Activated CD8-positive, alpha-beta memory T cell treated with anti-CD3 and anti-CD28 coated beads, Interleukin-2, amount 50 U/mL, for 1 hour (primary cell): ENCODE measurements around the gene TSPAN10.

ENCODE experiments used
- DNase-seq: peaks from one replicate; pipeline ENCODE4 v3.0.0-alpha.2; 2020; ENCODE audit errors: extremely low read depth

The TSPAN10 gene

DNA sequence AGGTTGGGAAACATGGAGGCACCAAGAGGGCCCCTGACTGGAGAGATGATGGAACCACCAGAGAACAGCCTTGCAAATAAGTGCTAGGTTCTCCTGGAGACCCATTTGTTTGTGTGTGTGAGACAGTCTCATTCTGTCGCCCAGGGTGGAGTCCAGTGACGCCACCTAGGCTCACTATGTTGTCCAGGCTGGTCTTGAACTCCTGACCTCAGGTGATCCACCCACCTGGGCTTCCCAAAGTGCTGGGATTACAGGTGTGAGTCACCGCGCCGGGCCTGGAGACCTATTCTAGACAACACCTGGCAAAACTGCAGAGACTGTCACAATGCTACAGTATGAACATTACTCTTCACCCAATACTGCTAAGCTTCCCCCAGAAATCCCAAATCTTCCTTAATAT is 1.6 kb upstream of the TSPAN10 start:
- DNase-seq: no peak

DNA sequence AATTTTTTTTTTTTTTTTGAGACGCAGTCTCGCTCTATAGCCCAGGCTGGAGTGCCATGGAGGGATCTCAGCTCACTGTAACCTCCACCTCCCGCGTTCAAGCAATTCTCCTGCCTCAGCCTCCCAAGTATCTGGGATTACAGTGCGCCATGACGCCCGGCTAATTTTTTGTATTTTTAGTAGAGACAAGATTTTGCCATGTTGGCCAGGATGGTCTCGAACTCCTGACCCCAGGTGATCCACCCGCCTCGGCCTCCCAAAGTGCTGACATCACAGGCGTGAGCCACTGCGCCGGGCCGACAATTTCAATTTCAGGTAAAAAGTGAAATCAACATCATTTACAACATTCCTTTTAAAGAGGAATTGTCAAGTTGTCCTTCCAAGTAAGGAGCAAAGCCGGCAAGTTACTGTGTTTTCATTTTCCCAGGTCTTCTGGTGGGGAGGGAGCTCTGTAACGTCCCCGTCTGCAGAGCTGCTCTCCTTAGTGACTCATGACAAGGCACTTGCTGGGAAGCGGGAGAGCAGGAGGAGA is 957 bp upstream of the TSPAN10 start:
- no peak for DNase-seq

DNA sequence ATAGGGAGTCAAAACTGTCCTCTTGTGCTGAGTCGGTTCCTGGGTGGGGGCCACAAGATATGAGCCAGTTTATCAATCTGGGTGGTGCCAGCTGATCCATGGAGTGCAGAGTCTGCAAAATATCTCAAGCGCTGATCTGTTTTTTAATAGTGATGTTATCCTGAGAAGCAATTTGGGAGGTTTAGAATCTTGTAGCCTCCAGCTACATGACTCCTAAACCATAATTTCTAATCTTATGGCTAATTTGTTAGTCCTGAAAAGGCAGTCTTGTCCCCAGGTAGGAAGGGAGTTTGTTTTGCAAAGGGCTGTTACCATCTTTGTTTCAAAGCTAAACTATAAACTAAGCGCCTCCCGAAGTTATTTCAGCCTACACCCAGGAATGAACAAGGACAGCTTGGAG is 1.7 kb downstream of the TSPAN10 start:
- no peak for DNase-seq

DNA sequence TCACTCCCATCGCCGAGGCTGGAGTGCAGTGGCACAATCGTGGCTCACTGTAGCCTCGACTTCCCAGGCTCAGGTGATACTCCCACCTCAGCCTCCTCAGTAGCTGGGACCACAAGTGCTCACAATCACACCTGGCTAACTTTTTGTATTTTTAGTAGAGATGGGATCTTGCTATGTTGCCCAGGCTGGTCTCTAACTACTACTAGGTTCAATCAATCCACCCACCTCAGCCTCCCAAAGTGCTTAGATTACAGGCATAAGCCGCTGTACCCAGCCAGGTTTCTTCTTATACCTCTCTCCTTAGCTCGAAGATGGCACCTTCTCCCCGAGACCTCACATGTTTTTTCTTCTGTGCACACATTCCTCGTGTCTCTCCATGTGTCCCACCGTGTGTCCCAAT is 3.0 kb downstream of the TSPAN10 start:
- no peak for DNase-seq

DNA sequence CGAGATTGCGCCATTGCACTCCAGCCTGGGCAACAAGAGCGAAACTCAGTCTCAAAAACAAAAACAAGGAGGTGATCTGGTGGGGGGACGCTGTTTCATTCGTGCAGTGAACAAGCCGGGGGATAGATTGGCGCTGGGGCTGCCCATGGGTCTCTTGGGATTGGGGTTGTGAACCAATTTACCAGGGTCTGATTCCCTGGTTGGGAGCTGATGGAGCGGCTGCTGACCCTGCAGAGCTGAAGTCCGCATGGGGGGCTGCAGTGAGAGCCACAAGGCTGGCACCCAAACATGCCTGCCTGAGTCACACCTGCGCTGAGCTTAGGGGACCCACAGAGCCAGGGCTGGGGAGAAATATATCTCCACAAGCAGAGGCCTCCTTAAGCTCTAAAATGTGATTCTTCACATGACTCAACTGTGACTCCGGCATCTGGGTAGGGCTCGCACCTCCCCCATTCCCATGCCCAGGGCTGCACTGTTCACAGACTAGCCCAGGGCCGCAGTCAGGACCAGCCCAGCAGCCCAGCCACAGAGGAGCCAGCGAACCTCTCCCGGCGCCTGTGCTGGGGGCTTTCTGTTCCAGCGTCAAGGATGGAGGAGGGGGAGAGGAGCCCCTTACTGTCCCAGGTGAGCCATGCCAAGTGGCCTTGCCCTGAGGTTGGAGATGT is 5.0 kb downstream of the TSPAN10 start:
- DNase-seq: no peak

DNA sequence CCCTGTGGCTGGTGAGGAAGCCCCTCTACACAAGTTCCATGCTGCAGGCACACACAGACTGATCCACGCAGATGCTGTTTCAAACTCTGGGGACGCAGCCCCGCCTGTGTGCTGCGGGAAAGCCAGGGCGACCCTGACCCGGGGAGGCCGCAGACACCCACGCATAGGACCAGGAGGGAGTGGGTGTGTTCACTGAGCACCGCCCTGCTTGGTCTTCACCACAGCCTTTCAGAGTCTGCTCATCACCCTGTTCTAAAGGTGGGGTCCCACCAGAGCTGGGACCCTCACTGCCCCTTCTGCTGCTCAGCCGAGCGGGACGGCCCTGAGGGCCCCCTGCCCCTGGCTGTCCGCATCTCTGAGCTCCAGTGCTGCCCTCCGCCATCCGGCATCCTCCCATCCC is 7.5 kb downstream of the TSPAN10 start:
- DNase-seq: no peak

DNA sequence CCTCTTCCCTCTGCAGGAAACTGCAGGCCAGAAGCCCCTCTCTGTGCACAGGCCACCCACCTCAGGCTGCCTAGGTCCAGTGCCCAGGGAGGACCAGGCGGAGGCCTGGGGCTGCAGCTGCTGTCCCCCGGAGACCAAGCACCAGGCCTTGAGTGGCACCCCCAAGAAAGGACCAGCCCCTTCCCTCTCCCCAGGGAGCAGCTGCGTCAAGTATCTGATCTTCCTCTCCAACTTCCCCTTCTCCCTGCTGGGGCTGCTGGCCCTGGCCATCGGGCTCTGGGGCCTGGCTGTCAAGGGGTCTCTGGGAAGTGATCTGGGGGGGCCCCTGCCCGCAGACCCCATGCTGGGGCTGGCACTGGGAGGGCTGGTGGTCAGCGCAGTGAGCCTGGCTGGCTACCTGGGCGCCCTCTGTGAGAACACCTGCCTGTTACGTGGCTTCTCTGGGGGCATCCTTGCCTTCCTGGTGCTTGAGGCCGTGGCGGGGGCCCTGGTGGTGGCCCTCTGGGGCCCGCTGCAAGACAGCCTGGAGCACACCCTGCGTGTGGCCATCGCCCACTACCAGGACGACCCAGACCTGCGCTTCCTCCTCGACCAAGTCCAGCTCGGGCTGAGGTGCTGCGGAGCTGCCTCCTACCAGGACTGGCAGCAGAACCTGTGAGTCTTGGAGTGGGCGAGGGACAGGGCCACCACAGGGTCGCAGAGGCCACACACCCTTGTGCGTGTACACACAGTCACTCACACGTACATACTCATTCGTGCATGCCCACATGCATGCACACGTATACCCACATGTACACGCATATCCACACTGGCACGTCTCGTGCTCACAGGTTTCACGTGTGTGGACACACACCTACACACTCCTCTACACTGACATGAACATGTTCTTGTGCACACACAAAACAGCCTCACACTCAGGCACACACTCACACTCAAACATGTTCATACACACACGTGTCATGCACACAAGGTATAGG is 8.3 kb downstream of the TSPAN10 start:
- DNase-seq: no peak

DNA sequence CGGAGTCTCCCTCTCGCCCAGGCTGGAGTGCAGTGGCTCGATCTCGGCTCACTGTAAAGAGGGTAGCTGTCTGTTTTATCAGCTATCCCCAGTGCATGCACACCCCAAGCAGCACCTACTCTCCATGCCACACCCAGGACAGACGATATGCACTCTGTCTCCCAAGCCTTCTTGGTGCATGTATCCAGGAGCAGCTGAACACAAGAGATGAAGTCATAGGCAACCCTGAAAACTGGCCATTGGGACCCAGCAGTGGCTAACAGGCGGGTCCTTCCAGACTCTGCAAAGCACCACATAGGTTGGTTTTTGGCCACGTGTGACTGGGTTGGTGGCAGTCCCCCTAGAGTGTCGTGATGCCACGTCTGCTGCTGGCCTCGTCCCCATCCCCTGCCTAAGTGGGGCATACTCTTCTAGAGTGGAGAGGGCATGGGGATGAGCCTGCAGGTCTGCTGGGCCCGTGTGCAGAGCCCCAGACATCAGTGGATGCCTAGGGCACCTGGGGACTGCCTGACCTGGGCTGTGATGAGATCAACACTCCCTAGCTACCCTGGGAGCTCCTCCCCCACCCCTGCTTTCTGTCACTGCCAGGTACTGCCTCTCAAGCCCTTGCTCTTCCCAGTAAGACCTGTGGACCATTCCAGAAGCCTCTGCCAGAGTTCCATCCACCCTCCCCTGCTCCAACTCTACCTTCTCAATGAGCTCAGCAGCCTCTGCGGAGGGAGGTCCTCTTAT is 10.0 kb downstream of the TSPAN10 start:
- DNase-seq: no peak

DNA sequence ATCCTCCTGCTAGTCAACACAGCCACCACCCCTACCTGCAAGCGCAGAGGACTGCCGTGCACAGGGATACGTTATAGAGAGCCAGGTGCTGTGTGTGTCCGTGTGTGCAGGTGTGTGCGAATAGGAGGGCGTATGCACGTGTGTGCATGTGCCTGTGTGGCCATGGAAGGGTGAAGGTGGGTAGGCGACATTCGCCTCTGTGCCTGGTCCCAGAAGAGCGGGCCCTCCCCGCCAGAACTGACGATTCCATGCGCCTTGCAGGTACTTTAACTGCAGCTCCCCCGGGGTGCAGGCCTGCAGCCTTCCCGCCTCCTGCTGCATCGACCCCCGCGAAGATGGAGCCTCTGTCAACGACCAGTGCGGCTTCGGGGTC is 10.6 kb downstream of the TSPAN10 start:
- DNase-seq: no peak

DNA sequence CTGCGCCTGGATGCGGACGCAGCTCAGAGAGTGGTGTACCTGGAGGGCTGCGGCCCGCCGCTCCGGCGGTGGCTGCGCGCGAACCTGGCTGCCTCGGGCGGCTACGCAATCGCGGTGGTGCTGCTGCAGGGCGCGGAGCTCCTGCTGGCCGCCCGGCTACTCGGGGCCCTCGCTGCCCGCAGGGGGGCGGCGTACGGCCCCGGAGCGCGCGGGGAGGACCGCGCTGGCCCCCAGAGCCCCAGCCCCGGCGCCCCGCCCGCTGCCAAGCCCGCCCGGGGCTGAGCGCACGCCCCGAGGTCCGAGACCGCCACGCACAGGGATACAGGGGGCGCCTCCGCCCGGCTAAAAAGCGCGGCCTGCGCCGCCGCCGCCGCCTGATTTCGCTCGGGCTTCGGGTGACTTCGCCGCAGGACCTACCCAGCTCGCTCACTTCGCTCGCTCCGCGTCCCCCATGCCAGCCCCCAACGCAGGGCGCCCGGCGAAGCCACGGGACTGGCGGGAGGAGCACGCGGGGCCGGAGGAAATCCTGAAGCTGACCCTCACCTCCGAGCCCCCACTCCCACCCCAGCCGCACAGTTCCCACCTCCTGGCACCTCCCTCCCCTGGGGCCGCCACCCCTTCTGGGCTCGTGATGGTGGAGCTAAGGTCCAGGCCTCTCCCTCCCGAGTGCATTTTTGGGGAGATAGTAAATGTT is 11.2 kb downstream of the TSPAN10 start:
- DNase-seq: no peak

DNA sequence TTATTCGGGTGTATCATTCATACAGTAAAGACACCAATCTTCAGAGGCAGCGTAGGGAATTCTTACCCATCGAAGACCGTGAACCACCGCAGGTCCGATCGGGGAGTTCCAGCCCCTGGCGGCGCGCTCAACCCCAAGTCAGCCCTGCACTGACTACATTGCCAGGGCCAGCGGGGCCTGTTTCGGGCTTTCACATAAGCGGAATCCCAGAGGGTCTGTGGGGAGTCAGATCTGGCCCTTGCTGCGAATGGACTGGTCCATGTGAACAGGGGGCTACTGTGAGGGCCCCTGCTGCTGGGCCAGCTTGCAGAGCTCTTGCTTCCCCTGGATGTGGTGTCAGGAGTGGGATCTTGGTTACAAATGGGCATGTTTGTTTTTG is 11.7 kb downstream of the TSPAN10 start:
- DNase-seq: no peak

DNA sequence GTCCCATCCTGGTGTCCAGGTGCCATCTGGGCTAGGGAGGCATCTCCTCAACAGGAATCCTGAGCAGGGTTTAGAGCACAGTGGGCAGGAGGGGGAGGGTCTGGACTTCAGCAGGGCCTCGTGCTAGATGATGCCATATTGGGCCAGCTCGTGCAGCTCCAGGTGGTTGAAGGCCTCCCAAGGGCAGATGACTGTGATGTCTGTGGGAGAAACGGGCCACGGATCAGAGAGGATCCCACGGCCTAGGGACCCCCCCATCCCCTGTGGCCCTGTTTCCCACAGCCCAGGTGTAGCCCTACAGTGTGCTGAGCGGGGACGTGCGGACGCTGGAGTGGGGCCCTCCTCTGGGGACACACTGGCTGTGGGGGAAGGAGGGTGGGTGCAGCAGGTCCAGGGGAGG is 14.0 kb downstream of the TSPAN10 start:
- no peak for DNase-seq

DNA sequence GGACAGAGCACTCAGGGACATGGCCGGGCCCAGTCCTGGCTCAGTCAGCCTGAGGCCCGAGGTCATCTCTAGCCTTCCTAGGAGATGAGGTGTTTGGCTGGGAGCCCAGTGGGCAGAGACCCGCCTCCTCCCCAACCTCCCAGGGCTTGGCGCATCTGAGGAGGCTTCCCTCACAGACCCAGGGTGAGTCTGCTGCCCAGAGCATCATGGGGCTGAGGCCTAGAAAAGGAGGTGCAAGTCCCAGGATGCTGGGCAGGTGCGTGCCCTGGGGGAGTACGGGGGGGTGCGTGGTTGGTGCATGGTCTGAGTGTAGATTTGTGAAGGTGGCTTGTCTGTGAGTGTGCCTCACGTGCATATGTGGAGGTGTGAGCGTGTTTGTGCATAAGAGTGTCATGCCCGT is 14.7 kb downstream of the TSPAN10 start:
- DNase-seq: no peak

DNA sequence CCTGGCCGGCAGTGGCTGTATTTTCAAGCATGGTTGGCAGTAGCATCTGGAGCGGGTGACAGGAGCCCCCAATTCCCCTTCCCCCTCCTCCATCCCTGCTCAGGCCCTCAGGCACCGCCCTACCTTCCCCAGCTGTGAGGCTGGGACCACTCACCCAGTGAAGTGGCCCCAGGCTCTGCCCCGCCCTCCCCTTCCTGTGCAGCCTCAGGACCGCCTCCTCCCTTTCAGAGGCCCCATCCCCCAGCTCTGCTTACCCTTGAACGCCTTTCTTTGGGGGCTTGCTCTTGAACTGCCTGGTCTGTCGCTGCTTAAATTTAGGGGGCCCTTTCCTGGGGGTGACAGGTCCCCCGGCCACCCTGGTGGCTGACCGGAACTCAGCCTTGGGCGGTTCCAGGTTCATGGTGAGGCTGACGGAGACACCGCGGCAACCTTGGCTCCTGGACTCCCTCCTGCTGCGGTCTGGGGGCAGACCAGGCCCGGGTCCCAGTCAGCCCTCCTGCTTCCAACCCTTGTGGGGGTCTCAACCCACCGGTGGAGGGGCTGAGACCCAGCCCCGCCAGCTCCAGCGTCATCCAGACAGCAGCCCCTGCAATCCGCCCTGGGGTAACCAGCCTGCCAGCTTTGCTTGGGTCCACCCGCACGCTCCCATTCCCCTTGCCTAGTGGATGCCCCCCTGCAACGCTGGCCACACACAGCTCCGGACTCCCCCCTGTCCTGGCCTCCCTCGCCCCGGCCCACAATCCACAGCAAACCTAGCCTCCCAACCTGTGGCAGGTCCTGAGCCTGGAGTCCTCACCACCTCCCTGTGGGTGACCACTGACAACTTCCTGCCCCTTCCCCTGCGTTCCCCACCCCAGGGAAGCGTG is 16.1 kb downstream of the TSPAN10 start:
- DNase-seq: no peak

DNA sequence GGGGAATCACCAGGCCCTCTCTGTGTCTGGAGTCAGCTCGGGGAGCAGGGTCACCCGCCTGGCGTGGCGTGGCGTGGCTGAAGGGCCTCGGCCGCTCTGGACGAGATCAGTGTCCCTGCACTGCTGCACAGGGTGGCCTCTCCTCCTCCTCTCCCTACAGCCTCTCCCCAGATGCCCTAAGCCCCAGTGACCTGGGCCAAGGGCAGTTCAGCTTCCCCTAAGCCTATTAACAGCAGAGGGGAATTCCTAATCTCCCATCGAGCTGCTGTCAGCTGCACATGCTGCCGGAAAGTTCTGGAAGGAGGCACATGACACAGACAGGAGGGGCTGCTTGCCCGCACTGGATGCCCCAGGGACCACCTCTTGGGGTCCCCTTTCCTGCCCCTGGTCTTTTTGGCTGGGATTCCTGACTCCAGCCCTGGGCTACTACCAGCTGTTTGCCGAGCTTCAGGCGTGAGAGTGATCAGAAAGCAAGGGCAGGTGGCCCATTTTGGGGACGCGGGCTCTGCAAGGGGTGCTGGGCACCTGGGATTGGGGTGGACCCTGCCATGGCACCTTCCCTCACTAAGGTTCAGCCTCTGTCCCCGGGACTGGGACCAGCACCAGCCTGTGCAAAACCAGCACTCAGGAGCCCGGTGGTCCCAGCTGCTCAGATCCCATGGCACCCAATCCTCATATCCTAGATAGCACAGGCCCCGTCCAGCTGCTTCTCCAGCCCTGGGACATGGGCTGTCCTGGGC is 18.6 kb downstream of the TSPAN10 start:
- no peak for DNase-seq

DNA sequence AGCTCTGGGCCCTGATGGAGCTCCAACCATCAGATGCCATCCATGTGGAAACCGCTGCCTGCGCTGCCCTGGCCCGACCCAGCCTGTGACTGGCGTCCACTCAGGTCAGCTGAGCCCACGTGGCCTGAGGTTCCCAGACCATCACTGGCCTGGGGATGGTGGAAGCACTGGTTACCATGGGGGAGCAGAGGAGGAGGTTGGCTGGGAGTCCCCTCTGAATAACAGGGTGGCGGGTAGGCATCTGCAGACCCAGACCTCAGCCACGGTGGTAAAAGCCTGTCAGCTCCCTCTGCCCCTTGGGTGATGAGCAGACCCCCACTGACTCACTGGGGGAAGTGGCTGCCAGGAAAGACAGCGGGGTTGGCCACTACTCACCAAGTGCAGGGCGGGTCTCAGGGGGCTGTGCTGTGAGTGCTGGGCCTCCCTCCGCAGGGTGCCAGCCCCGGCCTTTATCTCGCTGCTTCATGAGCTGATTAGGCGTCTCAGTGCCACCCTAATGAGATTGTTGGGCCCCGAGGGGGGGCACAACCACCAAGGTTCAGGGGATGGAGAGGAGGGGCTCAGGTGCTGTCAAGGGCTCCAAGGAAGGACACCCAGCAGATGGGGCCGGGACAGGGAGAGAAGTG is 19.2 kb downstream of the TSPAN10 start, which contains the start of gene PDE6G:
PDE6G (minus strand) TSS at position 425 of the 626 bp plus-strand sequence. CDS start 3,237 bp downstream, outside the sequence.
- no peak for DNase-seq

DNA sequence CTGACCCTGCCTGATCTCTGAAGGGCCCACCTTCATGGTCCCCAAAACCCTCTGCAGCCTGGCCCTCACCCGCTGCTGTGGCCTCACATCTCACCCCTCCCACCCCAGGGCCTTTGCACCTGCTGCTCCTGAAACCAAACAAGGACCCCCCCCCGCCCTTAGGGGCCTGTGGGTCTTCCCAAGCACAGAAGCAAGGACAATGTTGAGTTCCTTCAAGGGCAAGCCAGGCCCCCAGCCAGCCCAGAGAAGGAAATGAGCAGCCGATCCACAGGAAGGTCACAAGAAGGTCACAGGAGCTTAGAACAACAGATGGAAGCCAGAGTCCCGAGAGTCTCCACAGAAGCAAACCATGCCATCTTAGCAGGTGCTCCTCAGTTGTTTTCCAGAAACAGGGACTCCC is 19.8 kb downstream of the TSPAN10 start:
- no peak for DNase-seq

DNA sequence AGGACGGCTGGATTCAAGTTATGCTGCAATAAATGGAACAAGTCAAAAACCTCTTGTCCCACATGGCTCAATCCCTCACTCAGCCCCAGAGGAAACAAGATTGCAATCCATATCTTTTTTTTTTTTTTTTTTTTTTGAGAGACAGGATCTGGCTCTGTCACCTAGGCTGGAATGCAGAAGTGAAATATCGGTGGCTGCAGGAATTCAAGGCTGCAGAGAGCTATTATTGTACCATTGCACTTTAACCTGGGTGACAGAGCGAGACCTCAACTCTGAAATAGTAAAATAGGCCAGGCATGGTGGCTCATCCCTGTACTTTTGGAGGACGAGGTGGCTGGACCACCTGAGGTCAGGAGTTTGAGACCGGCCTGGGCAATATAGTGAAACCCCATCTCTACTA is 22.0 kb downstream of the TSPAN10 start:
- DNase-seq: no peak

DNA sequence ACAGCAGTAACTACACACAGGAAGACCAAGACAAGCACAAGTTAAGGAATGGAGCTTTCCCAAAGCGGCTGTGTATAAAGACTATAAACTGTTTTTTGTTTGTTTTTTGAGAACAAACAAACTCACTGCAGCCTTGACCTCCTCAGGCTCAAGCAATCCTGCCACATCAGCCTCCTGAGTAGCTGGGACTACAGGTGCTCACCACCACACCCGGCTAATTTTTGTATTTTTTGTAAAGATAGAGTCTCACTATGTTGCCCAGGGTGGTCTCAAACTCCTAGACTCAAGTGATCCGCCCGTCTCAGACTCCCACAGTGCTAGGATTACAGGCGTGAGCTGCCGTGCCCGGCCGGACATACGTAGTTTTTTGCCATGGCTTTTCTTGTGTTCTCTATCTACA is 23.4 kb downstream of the TSPAN10 start:
- DNase-seq: no peak
